Activated T-cell treated with anti-CD3 and anti-CD28 coated beads, Interleukin-2, amount 50 U/mL, for 4 hours (primary cell): ENCODE data around the gene DIO2. TPM values are rescaled to one million over a fixed set of nuclear protein-coding genes. Genes with fewer than 3 reads are reported as not detected.

ENCODE experiments used
- ATAC-seq, 2 donors: fragments of 200-7000 bp; cut with Tn5 transposase; one replicate each; pipeline ENCODE4 v1.10.0; 2021
- DNase-seq: peaks from one replicate; pipeline ENCODE4 v3.0.0-alpha.2; 2020
- H3K27me3 Mint-ChIP-seq: one replicate; pipeline ENCODE4 v1.8.0; 2021; ENCODE audit warnings: low read depth, mixed read lengths
- H3K36me3 Mint-ChIP-seq: one replicate; pipeline ENCODE4 v1.8.0; 2022; ENCODE audit warnings: mixed read lengths; ENCODE audit not compliant: insufficient read depth
- H3K4me1 Mint-ChIP-seq: one replicate; pipeline ENCODE4 v1.8.0; 2021; ENCODE audit warnings: low read depth, mixed read lengths
- H3K4me3 Mint-ChIP-seq: one replicate; pipeline ENCODE4 v1.8.0; 2021; ENCODE audit warnings: mild to moderate bottlenecking, moderate library complexity, mixed read lengths
- H3K9me3 Mint-ChIP-seq: one replicate; pipeline ENCODE4 v1.8.0; 2021; ENCODE audit warnings: mixed read lengths
- total RNA-seq, 3 donors: library from RNA; stranded (reverse); gene quantifications; one replicate each; pipeline ENCODE4 v1.2.1, GENCODE V29; 2021

Gene DIO2
- not detected for total RNA-seq

DNA sequence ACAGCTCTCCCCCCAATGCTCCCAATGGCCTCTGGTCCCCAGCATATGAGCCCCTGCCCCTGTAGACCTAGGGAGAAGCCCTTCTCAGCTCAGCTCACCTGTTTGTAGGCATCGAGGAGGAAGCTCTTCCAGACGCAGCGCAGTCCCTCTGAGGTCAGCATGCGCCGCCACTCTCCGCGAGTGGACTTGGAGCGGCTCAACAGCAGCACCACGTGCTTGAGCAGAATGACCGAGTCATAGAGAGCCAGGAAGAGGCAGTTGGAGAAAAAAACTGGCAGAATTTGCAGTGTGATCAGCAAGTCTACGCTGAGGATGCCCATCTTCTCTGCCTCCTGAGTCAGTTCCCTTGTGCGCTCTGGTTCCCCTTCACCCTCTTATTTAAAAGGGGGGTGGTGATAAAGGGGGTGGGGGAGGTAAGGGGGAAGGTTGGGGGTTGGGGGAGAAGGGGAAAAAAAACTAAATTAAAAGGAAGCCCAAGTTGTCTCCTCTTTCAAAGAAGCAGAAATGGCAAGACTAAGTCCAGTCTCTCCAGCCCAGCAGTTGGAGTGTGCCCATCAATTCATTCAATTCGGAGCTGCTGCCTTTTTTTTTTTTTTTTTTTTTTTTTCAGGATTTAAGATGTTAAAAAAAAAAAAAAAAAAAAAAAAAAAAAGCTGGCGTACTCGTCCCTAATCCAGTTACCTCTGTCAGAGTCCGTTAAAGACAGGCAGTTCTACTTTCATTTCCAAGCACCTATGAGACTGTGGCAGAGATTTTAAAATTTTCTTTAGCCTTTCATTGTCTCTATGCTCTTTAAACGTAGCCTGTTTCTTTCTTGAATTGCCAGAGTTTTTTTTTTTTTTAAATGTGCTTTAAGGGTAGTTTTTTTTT, at the start of gene DIO2:
TSS of gene DIO2 (minus strand) at position 352 of the 870 bp plus-strand sequence. CDS start at position 320, 32 bp downstream.
- Mint-ChIP-seq H3K9me3 (no peaks in the 10 kb centered on the region), H3K4me3 (no peak within 1 kb of the TSS), H3K36me3 (no peaks in the 10 kb centered on the region), H3K4me1 (no peaks in the 10 kb centered on the region), H3K27me3 (peaks cover 2% of the 10 kb centered on the region)
- ATAC-seq (no peak), DNase-seq (no peak)

DNA sequence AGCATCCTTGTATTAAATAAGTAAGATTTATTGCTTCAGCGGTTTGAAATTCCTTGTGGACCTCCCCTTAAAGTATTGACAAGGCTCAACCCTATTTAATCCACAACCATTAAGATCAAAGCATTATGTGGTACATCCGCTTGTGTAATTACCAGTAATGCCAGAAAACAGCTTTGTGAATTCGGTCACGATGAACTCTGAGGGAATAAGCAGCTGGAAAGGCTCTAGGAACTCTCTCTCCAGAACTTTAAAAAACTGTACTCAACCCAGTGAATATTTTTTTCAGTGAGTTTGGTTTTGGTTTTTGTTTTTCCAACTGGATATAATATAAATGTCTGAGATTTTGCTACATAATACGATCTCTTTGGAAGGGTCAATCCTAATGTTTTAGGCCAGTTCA, 49.3 kb upstream of the DIO2 start:
- Mint-ChIP-seq H3K27me3 (no peaks in the 10 kb centered on the region), H3K36me3 (no peaks in the 10 kb centered on the region), H3K4me1 (no peaks in the 10 kb centered on the region), H3K4me3 (no peak overlapping the region), H3K9me3 (peaks cover 7% of the 10 kb centered on the region)
- DNase-seq (no peak), ATAC-seq (no peak)

DNA sequence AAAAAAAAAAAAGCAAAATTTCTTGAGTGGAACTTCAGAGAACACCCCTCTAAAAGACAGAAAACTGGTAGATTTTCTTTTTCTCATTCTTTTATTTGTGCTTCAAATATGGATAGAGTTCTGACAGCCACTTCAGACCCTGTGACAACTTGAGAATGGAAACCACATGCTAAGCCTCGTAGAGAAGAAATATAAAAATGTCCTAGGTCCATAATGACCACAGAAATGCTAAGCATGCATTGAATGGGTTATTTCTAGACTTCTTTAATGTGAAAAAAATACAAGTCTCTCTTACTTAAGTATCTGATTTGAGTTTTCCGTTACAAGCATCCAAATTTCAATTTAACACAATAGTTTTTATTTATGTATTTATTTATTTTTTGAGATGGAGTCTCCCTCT, 28.3 kb upstream of the DIO2 start:
- peaks cover 35% of the 10 kb centered on the region for H3K9me3 Mint-ChIP-seq
- no peak for ATAC-seq
- no peaks in the 10 kb centered on the region for H3K36me3 Mint-ChIP-seq
- H3K4me1 Mint-ChIP-seq = no peaks in the 10 kb centered on the region
- no peak for DNase-seq
- no peak overlapping the region for H3K4me3 Mint-ChIP-seq
- H3K27me3 Mint-ChIP-seq = no peaks in the 10 kb centered on the region

DNA sequence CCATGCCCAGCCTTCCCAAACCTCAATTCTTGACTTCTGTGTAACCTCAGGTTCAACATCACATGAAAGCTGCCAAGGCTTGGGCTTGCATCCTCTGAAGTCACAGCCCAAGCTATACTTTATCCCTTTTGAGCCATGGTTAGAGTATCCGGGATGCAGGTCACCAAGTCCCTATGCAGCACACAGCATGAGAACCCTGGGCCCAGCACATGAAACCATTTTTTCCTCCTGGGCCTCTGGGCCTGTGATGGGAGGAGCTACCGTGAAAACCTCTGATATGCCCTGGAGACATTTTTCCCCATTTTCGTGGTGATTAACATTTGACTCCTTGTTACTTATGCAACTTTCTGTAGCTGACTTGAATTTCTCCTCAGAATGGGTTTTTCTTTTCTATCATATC, 25.8 kb upstream of the DIO2 start:
- H3K9me3 Mint-ChIP-seq = peaks cover 30% of the 10 kb centered on the region
- no peaks in the 10 kb centered on the region for H3K4me1 Mint-ChIP-seq
- ATAC-seq = no peak
- H3K36me3 Mint-ChIP-seq = no peaks in the 10 kb centered on the region
- H3K4me3 Mint-ChIP-seq = no peak overlapping the region
- DNase-seq = no peak
- no peaks in the 10 kb centered on the region for H3K27me3 Mint-ChIP-seq

DNA sequence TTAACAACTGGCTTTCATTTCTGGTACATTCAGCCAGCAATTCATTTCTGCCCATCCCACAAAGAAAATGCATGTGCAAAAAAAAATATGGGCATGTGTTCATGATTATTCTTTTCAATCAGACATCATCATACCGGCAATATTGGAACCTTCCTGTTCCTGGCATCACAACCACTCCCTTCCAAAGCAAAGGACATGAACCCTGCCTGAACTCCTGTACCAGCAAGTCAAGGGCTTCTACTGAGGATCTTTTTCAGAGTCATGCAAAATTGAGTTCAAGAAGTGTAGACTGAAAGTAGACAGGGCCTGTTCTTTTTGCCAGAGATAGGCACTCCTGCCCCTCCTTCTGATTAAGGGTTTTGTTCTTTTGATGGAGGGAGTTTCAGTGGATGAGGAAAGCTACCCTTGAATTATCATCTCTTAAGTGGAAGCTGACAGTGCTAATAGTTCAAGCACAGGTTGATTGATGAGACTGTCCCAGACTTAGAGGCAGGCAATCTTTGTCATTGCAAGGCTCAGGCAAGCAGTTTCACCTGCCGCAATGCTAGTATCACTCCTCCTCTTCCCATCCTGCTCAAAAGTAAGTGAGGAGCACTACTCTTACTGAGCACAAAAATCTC, 22.3 kb upstream of the DIO2 start:
- Mint-ChIP-seq H3K9me3 (peaks cover 39% of the 10 kb centered on the region), H3K4me1 (no peaks in the 10 kb centered on the region), H3K27me3 (no peaks in the 10 kb centered on the region), H3K4me3 (no peak overlapping the region), H3K36me3 (no peaks in the 10 kb centered on the region)
- DNase-seq (no peak), ATAC-seq (no peak)

DNA sequence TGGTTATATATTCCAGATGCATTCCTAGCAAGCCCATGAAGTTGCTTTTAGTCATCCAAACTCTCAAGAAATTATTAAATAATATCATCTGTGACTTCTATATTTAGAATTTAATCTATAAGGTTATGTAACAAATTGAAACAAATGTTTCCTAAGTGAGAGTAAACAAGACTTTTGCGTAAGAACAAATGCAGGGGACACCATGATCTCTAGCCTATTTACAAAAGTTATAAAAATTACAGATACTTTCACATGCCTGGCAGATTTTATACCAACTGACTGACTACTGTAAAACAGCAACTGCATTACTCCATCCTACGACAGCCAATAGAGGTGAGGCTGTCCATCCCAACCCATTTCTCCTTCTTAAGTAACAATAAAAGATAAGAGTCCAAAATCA, 20.4 kb upstream of the DIO2 start:
- Mint-ChIP-seq H3K4me3 (no peak overlapping the region), H3K27me3 (no peaks in the 10 kb centered on the region), H3K9me3 (peaks cover 24% of the 10 kb centered on the region), H3K36me3 (no peaks in the 10 kb centered on the region), H3K4me1 (no peaks in the 10 kb centered on the region)
- DNase-seq (no peak), ATAC-seq (no peak)

DNA sequence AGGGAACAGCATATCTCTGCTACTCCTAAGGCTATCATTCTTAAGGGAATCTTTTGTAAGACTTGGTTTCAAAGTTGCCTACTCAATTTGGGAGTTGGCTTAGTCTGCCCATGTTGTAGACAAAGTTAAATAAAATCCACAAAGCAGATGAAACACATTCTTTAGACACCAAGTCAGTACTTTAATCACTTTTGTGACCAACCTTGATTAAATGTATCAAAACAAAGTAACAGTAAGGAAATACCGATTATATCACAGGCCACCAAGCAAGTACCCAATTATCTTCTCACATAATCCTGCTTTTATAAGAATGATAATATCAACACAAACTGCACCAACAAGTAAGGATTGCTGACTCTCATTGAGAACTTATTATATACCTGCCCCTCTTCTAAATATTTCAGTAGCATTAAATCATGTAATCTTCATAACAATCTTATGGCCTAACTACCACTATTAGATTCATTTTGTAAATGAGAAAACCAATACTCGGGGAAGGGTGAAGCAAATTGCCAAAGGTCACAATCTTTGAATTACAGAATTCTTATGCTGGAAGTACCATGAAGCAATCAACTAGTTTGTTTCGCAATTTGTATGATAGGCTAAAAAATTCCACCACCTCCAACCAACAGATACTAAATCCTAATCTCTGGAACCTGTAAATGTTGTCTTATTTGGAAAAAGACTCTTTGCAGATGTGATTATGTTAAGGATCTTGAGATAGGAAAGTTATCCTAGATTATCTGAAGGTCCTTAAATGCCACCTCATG, 12.6 kb upstream of the DIO2 start:
- no peak for DNase-seq
- ATAC-seq = no peak
- Mint-ChIP-seq H3K27me3 (no peaks in the 10 kb centered on the region), H3K4me1 (no peaks in the 10 kb centered on the region), H3K36me3 (no peaks in the 10 kb centered on the region), H3K4me3 (no peak overlapping the region), H3K9me3 (peaks cover 8% of the 10 kb centered on the region)

DNA sequence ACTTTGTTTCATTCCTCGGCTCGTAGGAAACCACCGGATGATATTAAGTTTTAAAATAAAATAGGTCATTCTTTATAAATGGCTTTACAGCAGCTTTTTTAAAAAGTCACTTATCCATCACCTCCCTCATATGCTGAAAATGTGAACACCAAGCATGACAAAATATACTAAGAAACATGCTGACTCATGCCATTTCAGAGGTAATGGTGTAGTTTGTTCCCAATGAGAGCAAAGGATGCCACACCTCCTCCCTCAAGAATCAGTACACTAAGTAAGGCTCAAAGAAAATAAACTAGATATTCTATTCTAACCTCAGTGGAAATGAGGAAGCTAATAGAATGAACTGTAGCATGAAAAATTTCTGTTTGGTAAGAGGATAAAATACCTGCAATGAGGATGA, 5.5 kb upstream of the DIO2 start:
- Mint-ChIP-seq H3K9me3 (no peaks in the 10 kb centered on the region), H3K27me3 (no peaks in the 10 kb centered on the region), H3K4me1 (no peaks in the 10 kb centered on the region), H3K36me3 (no peaks in the 10 kb centered on the region), H3K4me3 (no peak overlapping the region)
- DNase-seq (no peak), ATAC-seq (no peak)

DNA sequence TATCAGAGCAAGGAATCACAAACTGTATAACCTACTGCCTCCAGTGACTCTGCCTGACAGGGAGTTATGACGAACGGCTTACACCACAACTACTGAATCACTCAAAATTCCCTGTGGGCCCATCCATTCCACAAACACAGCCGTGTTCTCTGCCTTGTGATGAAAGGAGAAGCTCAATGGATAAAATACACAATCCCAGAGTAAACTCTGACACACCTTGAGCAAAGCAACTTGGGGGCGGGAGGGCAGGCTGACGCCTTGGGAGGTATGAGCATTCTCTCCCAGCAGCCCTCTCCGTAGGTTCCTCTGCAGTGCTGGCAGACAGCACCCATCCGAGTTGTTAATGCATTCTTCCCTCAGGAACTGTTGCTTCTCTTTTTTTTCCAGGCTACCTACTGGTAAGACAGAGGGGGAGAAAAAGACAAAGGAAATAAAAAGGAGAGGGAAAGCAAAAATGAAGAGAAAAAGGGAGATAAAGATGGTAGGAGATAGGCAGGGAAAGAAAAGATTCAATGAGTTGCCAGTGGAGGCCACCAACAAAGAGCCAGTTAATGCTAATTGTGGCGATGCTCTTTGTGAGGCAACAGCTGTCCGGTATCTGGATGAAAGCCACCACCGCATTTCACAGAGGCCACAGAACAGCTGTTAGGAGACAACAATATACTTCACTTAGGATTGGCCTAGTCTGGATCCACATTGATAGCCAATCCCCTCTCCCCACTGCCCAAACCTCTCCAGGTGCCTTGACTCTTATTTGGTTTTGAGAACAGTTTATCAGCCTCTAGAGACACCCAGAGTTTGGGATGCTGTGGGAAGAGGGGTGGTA, 4.7 kb upstream of the DIO2 start:
- H3K4me1 Mint-ChIP-seq = no peaks in the 10 kb centered on the region
- no peak for ATAC-seq
- H3K36me3 Mint-ChIP-seq = no peaks in the 10 kb centered on the region
- no peak for DNase-seq
- peaks cover 2% of the 10 kb centered on the region for H3K27me3 Mint-ChIP-seq
- no peak overlapping the region for H3K4me3 Mint-ChIP-seq
- H3K9me3 Mint-ChIP-seq = no peaks in the 10 kb centered on the region

DNA sequence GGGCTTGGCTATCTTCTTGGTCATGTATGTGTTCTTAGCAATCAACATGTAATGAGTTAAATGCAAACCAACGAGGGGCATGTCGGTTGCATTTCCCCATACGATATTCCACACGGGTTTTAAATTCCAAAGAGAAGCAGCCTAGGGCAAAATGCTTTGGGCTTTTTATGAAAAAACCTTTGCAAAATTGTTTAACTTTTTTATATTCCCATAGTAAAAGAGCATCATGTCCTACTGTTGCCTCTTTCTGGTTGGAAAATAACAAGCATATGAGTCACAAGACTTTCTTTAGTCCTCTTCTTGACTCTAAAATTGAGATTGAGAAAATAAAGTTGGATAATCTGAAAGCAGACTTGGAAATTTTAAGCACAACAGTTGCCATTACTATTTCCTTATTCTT, 3.8 kb upstream of the DIO2 start:
- ATAC-seq (no peak), DNase-seq (no peak)
- Mint-ChIP-seq H3K27me3 (peaks cover 2% of the 10 kb centered on the region), H3K4me3 (no peak overlapping the region), H3K36me3 (no peaks in the 10 kb centered on the region), H3K9me3 (no peaks in the 10 kb centered on the region), H3K4me1 (no peaks in the 10 kb centered on the region)

DNA sequence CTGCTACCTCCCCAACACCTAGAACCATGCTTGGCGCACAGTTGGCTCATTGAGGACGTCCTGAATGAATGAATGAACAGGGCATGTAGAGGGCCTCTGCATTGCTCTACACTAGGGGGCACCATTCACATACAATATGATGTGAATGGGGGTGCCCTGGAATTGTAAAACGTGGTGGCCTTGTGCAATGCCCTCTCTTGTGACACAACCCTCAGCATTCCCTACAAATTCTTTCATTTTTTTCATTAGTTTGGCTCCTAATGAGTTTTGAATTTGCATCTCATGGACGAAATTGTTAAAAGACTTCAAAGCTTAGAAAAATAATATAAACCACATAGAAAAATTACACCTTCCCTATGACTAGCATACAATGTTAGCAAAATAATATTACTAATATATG, 2.3 kb upstream of the DIO2 start:
- H3K36me3 Mint-ChIP-seq = no peaks in the 10 kb centered on the region
- ATAC-seq (no peak), DNase-seq (no peak)
- no peak overlapping the region for H3K4me3 Mint-ChIP-seq
- H3K4me1 Mint-ChIP-seq = no peaks in the 10 kb centered on the region
- no peaks in the 10 kb centered on the region for H3K9me3 Mint-ChIP-seq
- H3K27me3 Mint-ChIP-seq = peaks cover 2% of the 10 kb centered on the region

DNA sequence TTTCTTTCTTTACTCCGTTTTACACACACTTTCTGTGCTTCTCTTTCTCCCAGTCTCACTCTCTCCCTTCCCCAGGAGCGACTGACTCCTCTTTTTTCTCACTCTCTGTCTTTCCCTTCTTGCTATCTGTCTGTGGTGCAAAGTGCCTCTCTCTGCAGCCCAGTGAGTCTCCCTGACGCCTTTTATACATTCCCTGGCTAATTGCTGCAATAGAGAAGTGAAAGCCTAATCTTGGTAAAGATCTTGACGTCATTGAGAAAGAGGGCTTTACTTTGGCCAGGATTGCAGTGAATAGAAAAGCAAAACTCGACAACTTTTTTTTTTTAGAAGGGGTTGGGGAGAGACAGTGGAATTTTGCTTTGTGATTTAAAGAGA, 706 bp upstream of the DIO2 start:
- no peaks in the 10 kb centered on the region for H3K9me3 Mint-ChIP-seq
- DNase-seq (no peak), ATAC-seq (no peak)
- no peak overlapping the region for H3K4me3 Mint-ChIP-seq
- H3K4me1 Mint-ChIP-seq = no peaks in the 10 kb centered on the region
- no peaks in the 10 kb centered on the region for H3K36me3 Mint-ChIP-seq
- H3K27me3 Mint-ChIP-seq = peaks cover 2% of the 10 kb centered on the region

DNA sequence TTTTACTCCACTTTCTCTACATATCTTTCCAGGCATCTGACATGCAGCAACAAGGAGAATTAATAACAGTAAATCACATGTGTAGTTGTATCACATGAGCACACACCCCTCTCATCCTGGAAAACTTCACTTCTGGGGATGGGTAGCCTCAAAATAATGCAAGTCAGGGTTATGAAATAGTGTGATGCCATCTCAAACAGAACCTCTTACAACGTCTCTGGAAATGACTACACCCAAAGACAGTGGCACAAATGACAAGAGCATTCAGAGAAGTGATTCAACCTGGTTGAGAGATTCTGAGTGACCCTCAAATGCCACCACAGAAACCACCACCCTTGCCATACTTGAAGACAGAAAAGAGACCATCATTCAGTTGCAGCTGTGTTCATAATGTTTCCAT, 2.8 kb downstream of the DIO2 start:
- H3K27me3 Mint-ChIP-seq = peaks cover 2% of the 10 kb centered on the region
- no peak for DNase-seq
- H3K4me1 Mint-ChIP-seq = no peaks in the 10 kb centered on the region
- H3K36me3 Mint-ChIP-seq = no peaks in the 10 kb centered on the region
- no peaks in the 10 kb centered on the region for H3K9me3 Mint-ChIP-seq
- H3K4me3 Mint-ChIP-seq = no peak overlapping the region
- ATAC-seq = no peak
